HG03439 (cell line): ENCODE measurements around the gene ZNF841.
"Not testable (repeated sequence)": the region's sequence is repeated elsewhere in the genome, so short reads cannot be mapped to it uniquely, and the experiment has no call there.

ENCODE experiments used
- ATAC-seq: cut with Tn5 transposase; IDR thresholded peaks from one replicate; pipeline ENCODE4 v1.9.1; 2021; ENCODE audit warnings: mild to moderate bottlenecking, moderate library complexity; ENCODE audit not compliant: unreplicated experiment

ZNF841 gene

GRCh38 chr19:52069653-52070052 is 25.9 kb downstream of the ZNF841 start:
- ATAC-seq, result no peak

DNA sequence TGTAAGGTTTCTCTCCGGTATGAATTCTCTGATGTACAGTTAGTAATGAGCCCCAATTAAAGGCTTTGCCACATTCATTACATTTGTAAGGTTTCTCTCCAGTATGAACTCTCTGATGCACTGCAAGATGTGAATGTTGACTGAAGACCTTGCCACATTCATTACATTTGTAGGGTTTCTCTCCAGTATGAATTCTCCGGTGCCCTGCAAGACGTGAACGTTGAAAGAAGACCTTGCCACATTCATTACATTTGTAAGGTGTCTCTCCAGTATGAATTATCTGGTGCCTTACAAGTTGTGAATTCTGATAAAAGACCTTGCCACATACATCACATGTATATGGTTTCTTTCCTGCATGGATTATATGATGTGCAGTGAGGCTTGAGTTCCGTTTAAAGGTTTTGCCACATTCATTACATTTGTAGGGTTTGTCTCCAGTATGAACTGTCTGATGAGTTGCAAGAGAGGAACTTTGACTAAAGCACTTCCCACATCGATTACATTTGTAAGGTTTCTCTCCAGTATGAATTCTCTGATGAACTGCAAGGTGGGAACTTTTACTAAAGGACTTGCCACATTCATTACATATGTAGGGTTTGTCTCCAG is 29.2 kb downstream of the ZNF841 start:
- ATAC-seq, result no peak

GRCh38 chr19:52065399-52065798 is 30.2 kb downstream of the ZNF841 start:
- no peak for ATAC-seq

DNA sequence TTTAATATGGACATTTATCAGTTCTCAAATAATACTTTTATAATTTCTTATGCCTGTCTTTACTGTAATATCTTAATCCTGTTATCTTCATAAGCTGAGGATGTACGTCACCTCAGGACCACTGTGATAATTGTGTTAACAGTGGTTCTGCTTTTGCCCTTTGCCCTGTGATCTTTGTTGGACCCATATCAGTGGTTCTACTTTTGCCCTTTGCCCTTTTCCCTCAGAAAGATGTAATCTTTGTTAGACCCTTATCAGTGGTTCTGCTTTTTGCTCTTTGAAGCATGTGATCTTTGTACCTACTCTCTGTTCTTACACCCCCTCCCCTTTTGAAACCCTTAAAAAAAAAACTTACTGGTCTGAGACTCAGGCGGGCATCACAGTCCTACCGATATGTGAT is 39.1 kb downstream of the ZNF841 start:
- ATAC-seq, result not testable (repeated sequence)

- ATAC-seq, result not testable (repeated sequence)
These were observed 43.8 kb downstream of the ZNF841 start for GRCh38 chr19:52051736-52052135.

DNA sequence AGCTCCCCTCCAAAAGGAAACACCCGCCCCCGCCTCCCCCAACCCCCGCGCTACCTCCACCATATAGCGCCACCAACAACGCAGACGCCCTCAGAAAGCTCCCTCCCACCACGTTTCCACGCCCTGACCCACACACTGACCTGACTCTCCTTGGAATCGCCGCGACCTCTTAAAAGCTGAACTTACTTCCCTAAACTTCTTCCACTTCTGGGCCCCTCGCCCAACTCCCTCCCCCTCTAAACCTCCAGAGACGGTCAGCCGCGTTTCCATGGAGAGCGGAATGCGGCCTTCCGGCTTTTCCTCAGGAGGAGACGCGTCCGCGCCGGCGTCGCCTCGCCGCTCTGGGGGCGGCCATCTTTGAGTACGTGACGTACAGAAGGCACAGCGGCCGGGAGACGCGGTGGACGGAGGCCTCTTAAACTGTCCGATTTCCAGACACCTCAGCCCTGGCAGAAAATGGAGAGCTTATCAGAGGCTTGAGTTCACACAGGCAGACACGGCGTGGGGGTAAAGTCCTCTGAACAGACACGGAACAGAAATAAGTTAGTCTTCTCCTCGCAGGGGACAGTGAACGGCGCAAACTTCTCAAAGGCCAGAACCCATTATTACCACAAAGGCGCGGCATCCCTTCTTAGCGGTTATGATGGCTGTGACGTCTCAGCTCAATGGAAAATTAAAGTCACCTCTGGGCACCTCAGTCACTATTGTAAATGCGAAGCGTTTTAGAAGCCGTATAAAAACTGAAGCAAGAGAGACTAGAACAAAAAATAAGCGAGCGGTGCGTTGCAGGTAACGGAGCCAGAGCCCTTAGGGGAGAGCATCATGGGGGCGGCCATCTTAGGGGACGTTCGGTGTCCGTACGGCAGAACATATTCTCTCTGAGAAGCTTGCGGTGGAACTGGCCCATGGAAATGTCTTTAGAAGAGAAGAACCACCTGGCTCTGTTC is 46.7 kb downstream of the ZNF841 start, which contains the start of gene ZNF432:
Gene ZNF432, minus strand, starts transcription at position 284 of the 947 bp plus-strand sequence. CDS start 1,970 bp downstream, outside the sequence.
- peak; percentile 89 for ATAC-seq

- ATAC-seq, result no peak
These were observed 56.4 kb downstream of the ZNF841 start for GRCh38 chr19:52039169-52039568.

- ATAC-seq, result no peak
These were observed 61.4 kb downstream of the ZNF841 start for GRCh38 chr19:52034051-52034728.

DNA sequence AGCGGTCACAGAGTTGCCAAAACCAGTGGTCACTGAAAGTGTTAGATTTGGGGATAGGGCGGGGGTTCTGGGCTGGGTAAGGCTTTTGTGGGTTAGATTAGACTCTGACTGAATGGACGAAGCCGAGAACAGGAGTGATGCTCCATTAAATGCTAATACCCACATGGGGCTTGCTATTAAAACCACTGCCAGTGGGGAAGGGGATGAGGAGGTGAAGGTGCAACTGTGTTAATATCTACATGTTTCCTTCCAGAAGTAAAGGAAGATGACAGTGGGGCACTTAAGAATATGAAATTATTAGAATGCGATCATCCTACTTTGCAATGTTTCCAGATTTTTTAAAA is 66.8 kb downstream of the ZNF841 start:
- peak; percentile 38 for ATAC-seq

DNA sequence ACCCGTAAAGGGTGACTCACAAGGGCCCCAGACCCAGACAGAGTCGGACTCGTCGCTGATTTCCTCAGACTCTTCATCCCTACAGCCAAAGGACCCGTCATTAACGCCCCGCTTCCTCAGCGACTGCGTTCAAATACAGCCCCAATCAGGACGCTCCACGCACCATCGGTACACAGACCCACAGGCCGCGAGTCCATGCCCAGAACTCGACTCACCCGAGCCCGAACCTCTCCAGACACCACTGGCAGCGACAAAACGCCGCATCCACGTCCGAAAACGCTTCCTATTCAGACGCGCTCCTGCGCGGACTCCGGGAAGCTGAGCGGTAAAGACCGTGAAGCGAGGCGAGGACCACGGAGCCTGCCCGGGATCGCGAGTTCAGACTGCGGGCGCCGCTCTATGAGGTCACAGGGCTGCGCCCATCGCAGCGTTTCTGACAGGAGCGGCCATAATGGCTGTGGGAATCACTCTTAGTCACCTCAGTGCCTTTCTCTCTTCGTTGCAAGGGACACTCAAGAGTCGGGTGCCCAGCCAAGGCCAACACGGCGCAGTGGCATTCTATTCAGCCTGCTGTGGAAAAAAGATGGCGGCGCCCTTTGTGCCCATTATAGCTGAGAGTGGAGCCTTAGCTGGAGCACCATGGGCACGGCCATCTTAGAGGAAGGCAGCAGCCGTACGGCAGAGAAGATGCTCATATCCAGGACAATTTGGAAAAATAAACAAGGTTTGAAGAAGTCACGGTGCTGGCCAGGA is 67.4 kb downstream of the ZNF841 start, which contains the start of gene ZNF614:
Gene ZNF614, minus strand, starts transcription at position 353 of the 753 bp plus-strand sequence. CDS start 2,634 bp downstream, outside the sequence.
- ATAC-seq, result peak; percentile 79

DNA sequence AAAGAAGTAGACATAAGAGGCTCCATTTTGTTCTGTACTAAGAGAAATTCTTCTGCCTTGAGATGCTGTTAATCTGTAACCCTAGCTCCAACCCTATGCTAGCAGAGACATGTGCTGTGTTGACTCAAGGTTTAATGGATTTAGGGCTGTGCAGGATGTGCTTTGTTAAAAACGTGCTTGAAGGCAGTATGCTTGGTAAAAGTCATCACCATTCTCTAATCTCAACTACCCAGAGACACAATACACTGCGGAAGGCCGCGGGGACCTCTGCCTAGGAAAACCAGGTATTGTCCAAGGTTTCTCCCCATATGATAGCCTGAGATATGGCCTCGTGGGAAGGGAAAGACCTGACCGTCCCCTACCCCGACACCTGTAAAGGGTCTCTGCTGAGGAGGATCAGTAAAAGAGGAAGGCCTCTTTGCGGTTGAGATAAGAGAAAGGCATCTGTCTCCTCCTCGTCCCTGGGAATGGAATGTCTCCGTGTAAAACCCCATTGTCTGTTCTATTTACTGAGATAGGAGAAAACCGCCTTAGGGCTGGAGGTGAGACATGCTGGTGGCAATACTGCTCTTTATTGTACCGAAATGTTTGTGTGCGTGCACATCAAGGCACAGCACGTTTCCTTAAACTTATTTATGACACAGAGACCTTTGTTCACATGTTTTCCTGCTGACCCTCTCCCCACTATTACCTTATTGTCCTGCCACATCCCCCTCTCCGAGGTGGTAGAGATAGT is 69.1 kb downstream of the ZNF841 start:
- not testable (repeated sequence) for ATAC-seq

- not testable (repeated sequence) for ATAC-seq
These were observed 71.1 kb downstream of the ZNF841 start for GRCh38 chr19:52024478-52024877.

- ATAC-seq, result no peak
These were observed 73.4 kb downstream of the ZNF841 start for GRCh38 chr19:52022193-52022592.

DNA sequence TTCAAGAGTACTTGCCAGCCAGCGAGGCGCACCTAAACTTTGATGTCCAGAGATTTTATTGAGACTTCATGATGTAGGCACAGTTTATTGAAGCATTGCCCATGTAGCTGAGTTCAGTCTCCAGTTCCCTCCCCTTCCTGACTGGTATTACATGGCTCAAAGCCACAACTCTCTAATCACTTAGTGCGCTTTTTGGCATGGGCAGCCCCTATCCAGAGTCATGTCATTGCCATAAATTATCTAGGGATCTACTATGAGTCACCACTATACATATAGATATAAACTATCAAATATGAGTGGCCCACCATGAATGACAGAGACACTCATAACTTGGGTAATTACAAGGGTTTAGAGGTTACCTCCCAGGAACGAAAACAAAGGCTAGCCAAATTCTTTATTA is 75.1 kb downstream of the ZNF841 start:
- no peak for ATAC-seq
